ENCODE measurements around the gene GNAL.

Gene GNAL

GRCh38 chr18:11808001-11808855 lies 119.2 kb downstream of the GNAL start:
- no peak for DNase-seq (ENCODE audit: low read depth, low spot score)

DNA sequence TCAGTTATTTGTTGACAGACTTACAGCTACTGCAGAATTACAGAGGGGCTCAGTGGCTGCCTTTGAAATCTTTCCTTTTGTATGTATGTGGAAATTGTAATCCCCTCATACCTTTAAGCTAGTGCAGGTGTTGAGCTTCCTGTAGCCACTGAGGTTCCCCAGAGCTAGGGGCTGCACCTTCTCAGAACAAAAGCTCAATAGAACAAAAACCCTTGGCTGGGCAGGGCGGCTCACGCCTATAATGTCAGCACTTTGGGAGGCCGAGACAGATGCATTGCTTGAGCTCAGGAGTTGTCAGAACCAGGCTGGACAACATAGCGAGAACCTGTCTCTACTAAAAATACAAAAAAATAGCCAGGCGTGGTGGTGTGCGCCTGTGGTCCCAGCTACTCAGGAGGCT lies 120.8 kb downstream of the GNAL start:
- DNase-seq (ENCODE audit: low read depth, low spot score): no peak

GRCh38 chr18:11810379-11810778 lies 121.3 kb downstream of the GNAL start:
- DNase-seq (ENCODE audit: low read depth, low spot score): no peak

DNA sequence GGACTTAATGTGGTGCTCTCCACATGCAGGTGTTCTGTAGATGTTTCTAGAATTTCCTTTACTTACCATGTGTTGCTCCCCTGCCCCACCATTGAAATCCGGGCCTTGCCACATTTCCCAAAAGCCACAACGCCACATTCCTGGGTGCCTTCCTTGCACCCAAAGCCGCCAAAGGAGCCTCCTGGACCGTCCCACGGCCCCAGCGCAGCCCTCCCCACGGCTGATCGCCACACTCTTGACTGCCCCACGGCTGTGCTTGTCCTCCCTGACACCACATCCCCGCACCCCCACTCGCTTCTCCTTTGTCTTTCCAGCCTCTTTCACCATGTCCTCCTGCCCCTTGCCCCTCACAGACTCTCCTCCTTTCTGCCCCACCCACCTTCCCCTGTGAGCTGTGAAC lies 121.9 kb downstream of the GNAL start:
- DNase-seq (ENCODE audit: low read depth, low spot score): no peak

- DNase-seq (ENCODE audit: low read depth, low spot score): no peak
Measured at GRCh38 chr18:11817229-11817628, 128.2 kb downstream of the GNAL start.

GRCh38 chr18:11818486-11819203 lies 129.6 kb downstream of the GNAL start:
- no peak for DNase-seq (ENCODE audit: low read depth, low spot score)

- DNase-seq (ENCODE audit: low read depth, low spot score): no peak
Measured at GRCh38 chr18:11819938-11820337, 130.9 kb downstream of the GNAL start.

DNA sequence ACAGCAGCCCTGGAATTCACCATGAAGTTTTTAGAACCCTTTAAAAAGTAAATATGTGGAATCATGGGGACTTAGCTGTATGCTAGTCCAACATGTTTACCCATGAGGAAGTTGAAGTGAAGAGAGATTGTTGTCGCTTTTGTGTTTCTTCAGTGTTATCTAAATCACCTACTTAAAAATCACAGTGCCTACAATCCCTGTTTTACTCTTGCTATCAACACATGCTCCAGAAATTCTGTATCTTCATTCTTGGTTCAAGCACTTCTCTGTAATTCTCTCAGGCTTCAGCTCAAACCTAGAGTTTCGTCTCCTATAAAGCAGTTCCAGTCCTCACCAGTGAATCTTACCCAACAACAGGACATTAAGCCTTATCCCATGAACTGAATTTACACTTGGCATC lies 131.6 kb downstream of the GNAL start:
- no peak for DNase-seq (ENCODE audit: low read depth, low spot score)

DNA sequence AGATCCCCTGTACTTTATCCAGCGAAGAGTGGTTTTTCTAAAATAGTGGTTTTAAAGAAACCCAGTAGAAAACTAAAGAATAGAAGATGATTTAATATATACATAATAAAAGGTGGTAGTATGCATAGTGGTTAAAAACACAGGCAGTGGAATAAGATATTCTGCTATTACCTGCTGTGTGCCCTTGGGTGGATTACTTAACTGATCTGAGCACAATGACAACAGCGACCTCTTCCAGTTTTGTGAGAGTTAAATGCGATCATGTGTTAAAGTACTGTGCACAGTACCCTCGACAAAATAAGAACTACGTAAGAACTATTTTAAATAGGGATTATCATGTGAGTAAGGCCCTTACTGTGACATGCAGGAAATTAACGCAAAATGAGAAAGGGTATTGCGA lies 132.1 kb downstream of the GNAL start:
- DNase-seq (ENCODE audit: low read depth, low spot score): no peak

DNA sequence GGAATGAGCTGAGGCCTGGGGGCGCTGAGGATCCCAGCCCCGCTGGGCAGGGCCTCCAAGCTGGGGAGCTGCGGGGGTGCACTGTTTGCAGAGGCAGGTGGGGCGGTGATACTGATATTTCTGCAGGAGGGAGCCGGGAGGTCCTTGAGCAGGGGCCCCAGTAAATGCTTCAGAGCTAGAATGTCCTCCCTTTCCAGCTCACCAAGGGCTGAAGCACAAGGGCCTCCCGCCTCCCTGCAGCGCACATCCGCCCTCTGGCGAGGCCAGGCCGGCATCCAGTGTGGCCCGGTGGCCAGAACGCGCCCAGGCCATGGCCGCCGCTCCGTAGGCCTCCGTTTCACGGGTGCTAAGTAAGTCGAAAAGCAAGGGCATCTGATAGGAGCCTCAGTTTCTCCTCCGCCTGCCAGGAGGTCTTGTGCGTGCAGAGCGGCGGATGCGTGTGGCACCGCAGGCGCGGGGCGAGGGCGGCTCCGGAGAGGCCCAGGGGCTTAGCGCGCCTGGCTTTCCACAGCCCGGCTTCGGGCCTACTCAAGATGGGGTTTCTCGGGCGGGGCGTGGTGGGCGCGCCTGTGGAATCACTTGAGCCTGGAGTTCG lies 132.7 kb downstream of the GNAL start:
- DNase-seq (ENCODE audit: low read depth, low spot score): no peak

GRCh38 chr18:11823545-11823944 lies 134.5 kb downstream of the GNAL start:
- DNase-seq (ENCODE audit: low read depth, low spot score): no peak

GRCh38 chr18:11826836-11827235 lies 137.8 kb downstream of the GNAL start:
- DNase-seq (ENCODE audit: low read depth, low spot score): no peak

DNA sequence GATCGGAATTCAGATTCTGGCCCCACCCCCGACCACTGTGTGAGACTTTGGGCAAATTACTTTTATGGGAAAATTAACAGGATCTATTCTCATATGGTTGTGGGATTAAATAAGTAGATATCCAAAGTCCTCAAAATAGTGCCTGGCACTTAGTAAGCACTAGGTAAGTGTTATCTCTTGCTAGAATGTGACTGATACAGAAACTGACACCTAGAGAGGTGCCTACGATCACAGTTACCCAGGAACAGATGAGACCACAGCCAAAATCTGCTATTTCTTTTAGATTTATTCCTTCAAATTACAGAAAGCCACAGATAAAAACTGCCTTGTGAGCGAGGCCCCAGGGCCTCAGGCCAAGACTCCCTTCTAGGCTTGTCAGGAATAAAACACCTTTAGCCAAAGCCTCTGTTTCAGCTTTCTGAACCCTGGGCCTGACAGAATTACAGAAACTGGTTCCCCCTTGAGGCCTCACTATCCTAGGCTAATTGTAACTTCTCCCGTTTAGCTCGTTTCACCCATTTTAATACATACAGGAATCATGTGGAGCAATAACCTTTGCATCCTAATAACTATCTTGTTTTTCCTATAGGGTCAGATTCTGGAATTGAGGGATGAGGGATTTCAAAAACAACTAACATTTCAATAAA lies 139.8 kb downstream of the GNAL start:
- DNase-seq (ENCODE audit: low read depth, low spot score): no peak

GRCh38 chr18:11830585-11830984 lies 141.5 kb downstream of the GNAL start:
- no peak for DNase-seq (ENCODE audit: low read depth, low spot score)

DNA sequence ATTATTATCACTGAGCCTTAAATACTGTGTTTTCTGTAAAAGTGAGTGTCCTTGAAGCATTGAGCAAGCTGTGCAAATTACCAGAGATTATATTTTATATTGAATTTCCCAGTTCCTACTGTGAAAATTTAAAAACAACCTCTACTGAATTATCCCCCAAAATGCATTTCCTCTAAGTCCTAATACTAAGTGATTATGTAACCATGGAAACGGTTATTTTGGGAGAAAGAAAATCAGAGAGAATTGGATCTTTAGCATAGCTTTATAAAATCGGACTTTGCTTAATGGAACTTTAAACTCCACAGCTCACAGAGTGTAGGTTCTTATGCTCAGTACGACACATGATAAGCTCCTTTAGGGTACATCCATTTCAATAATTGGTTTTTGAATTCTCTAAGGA lies 142.9 kb downstream of the GNAL start:
- no peak for DNase-seq (ENCODE audit: low read depth, low spot score)

DNA sequence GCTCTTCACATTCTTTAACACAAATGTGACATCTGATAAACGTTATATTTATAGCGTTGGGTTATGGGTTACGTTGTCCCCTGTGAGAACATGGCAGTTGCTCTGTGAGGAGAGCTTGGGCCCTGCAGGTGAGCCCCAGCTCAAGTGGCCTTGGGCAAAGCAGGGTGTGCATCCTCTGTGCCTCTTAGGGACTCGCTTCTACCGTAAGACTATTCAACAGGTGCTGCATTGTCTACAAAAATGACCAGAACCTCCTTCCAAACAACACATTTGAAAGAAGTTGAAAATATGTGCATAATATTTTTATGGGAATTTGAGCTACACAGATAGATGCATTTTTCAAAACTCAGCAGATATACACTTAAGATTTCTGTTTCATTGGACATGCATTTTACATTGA lies 145.7 kb downstream of the GNAL start:
- DNase-seq (ENCODE audit: low read depth, low spot score): no peak

GRCh38 chr18:11839556-11839955 lies 150.5 kb downstream of the GNAL start:
- no peak for DNase-seq (ENCODE audit: low read depth, low spot score)

DNA sequence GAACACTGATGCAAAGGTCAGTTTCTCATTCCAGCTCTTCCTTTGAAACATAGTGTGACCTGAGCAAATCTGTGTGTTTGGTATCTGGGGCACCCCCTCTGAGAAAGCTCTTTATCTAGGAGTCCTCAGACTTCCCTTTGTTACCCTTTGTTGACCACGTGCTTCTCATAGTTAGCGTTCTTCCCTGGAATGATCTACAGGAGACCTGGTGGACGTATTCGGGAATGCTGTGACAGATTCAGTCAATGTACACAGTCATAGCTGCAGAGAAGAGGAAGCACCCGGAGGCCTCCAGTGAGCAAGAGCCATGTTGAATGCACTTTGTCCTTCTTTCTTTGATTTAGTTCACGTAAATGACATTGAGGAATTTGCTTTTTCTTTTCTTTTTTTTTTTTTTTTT lies 151.4 kb downstream of the GNAL start:
- DNase-seq (ENCODE audit: low read depth, low spot score): no peak

DNA sequence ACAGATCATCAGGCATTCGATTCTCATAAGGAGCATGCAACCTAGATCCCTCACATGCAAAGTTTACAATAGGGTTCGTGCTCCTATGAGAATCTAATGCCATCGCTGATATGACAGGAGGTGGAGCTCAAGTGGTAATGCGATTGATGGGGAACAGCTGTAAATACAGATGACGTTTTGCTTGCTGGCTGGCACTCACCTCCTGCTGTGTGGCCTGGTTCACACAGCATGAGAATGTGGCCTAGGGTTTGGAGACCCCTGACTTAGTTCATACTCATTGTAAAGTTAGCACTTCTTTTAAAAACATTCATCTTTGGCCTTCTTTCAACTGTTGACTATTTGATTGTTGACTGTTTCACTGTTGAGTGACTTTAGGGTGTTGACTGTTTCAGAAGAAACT lies 153.5 kb downstream of the GNAL start:
- DNase-seq (ENCODE audit: low read depth, low spot score): peak; percentile 96

- no peak for DNase-seq (ENCODE audit: low read depth, low spot score)
Measured at GRCh38 chr18:11844436-11844835, 155.4 kb downstream of the GNAL start.

DNA sequence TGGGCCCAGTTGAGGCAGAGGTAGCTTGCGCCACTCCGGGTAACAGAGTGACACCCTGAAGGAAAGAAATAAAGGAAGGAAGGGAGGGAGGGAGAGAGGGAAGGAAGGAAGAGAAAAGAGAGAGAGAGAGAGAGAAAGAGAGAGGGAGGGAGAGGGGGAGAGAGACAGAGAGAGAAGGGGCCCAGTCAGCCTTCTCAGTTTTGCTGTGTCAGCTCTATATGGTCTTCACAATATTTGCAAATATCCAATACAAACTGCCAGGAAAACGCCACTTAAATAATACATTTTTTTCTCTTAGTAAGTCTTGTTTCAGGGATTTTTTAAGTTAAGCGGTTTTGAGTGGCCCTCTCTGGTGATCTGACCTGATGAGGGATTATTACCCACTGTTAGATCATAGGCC lies 156.6 kb downstream of the GNAL start:
- no peak for DNase-seq (ENCODE audit: low read depth, low spot score)

DNA sequence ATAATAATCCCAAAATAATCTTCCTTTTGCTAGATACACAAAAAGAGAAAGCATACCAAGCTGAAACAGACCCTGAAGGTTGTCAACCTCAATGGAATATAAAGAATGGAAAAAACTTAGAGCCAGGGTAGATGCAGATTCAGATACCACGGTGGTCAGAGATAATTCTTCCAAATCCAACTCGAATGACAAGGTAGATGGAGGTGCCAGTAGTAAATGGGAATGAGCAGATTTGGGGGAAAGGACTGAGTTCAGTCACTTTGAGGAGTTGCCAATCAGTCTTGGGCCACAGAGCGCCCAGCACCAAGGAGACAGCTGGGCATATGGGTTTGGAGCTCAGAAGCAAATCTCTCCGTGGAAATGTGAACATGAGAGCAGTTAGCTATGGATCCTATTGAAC lies 158.7 kb downstream of the GNAL start:
- DNase-seq (ENCODE audit: low read depth, low spot score): no peak

Data from brain pericyte (primary cell).